PC-9 (cell line): Measurements from ENCODE around the gene NDUFS6. TPM values are rescaled to one million over a fixed set of nuclear protein-coding genes. Genes with fewer than 3 reads are reported as not detected.

Experiments
- BruUV-seq: library from RNA; stranded (reverse); fragments of 400-500 nt; replicated peaks from 2 replicates; lab custom pipeline; 2021; lab: Mats Ljungman, UMichigan
- CTCF ChIA-PET: fragments of 300-600 bp; sonication (Branson Sonifier 250); formaldehyde crosslinking; loops from one replicate; lab custom pipeline; 2022; ENCODE audit warnings: antibody characterized with exemption; lab: Charles Lee
- POLR2A ChIA-PET: fragments of 300-600 bp; sonication (Branson Sonifier 250); formaldehyde crosslinking; loops from one replicate; lab custom pipeline; 2022; ENCODE audit warnings: antibody characterized with exemption; ENCODE audit not compliant: unreplicated experiment; lab: Charles Lee
- DNase-seq, 2 experiments: peaks; one replicate each; pipeline versions ENCODE4 v3.0.0 to v3.0.0-alpha.2; 2015 to 2022; ENCODE audit warnings: mixed read lengths in 1 of 2
- H2AFZ ChIP-seq: fragments of 200-600 bp; sonication (generic); 2 replicates; pipeline ENCODE4 v1.8.1; 2017; ENCODE audit warnings: antibody characterized with exemption
- H3F3A ChIP-seq: fragments of 200-600 bp; sonication (generic); 2 replicates; pipeline ENCODE4 v1.8.1; 2017; ENCODE audit warnings: antibody characterized with exemption, mild to moderate bottlenecking, low read depth; ENCODE audit not compliant: insufficient read depth
- H3K27ac ChIP-seq: fragments of 200-600 bp; sonication (generic); 2 replicates; pipeline ENCODE4 v1.6.1; 2016; ENCODE audit warnings: mixed run types
- H3K27me3 ChIP-seq: fragments of 200-600 bp; sonication (generic); 2 replicates; pipeline ENCODE4 v1.6.1; 2016; ENCODE audit warnings: low read depth, mixed run types; ENCODE audit not compliant: insufficient read depth
- H3K36me3 ChIP-seq: fragments of 200-600 bp; sonication (generic); 2 replicates; pipeline ENCODE4 v1.6.1; 2016; ENCODE audit warnings: low read depth, mixed run types
- H3K4me1 ChIP-seq: fragments of 200-600 bp; sonication (generic); replicated peaks from 2 replicates; pipeline ENCODE4 v1.6.1; 2016; ENCODE audit warnings: mixed run types; ENCODE audit not compliant: insufficient read depth
- H3K4me2 ChIP-seq: fragments of 200-600 bp; sonication (generic); 2 replicates; pipeline ENCODE4 v1.6.1; 2017; ENCODE audit warnings: mixed run types
- H3K4me3 ChIP-seq: fragments of 200-600 bp; sonication (generic); 2 replicates; pipeline ENCODE4 v1.6.1; 2016; ENCODE audit warnings: mixed run types
- H3K79me2 ChIP-seq: fragments of 200-600 bp; sonication (generic); 2 replicates; pipeline ENCODE4 v1.6.1; 2017; ENCODE audit warnings: low read depth, mixed run types
- H3K9me2 ChIP-seq: fragments of 200-600 bp; sonication (generic); 2 replicates; pipeline ENCODE4 v1.8.1; 2017; ENCODE audit warnings: mild to moderate bottlenecking; ENCODE audit not compliant: insufficient read depth
- H3K9me3 ChIP-seq: fragments of 200-600 bp; sonication (generic); 2 replicates; pipeline ENCODE4 v1.8.1; 2016; ENCODE audit warnings: low read depth; ENCODE audit not compliant: insufficient read depth
- H4K20me1 ChIP-seq: fragments of 200-600 bp; sonication (generic); 2 replicates; pipeline ENCODE4 v1.8.1; 2017; ENCODE audit not compliant: insufficient read depth
- CTCF ChIP-seq: fragments of 200-600 bp; sonication (generic); conservative IDR thresholded peaks from 2 replicates; pipeline ENCODE4 v1.6.1; 2017; ENCODE audit warnings: mixed run types, antibody characterized with exemption, mild to moderate bottlenecking, moderate library complexity
- EZH2 ChIP-seq: fragments of 200-600 bp; sonication (generic); IDR thresholded peaks from 2 replicates; pipeline ENCODE4 v1.8.0; 2017; ENCODE audit warnings: antibody characterized with exemption, low read depth
- intact Hi-C: fragments of 100-400 bp; cut with micrococcal nuclease; formaldehyde crosslinking; loops from one replicate; pipeline ENCODE4 v1.10.0; 2022; ENCODE audit not compliant: unreplicated experiment
- total RNA-seq: library from RNA; stranded (reverse); gene quantifications from 2 replicates; pipeline ENCODE4 v1.2.3, GENCODE V29; 2021

NDUFS6 gene
- total RNA-seq, 1 experiment from 2014 or later, result 153 TPM

- Histone ChIP-seq H3K4me3 (no peak overlapping the region), H3F3A (peaks cover 3% of the 10 kb centered on the region), H3K36me3 (peaks cover 70% of the 10 kb centered on the region), H3K9me2 (no peaks in the 10 kb centered on the region), H3K27me3 (no peaks in the 10 kb centered on the region), H3K27ac (no peak overlapping the region), H4K20me1 (peaks cover 61% of the 10 kb centered on the region), H2AFZ (no peak overlapping the region), H3K4me2 (no peak overlapping the region), H3K9me3 (no peaks in the 10 kb centered on the region), H3K79me2 (peaks cover 84% of the 10 kb centered on the region), H3K4me1 (peaks cover 13% of the 10 kb centered on the region)
- CTCF ChIA-PET, result interaction anchor here (0.7 kb wide), 1 partner anchor 285 kb away, joined by 4 read pairs; no protein-coding TSS in a partner anchor
- TF ChIP-seq EZH2 (no peak), CTCF (no peak)
- no peak for DNase-seq
- POLR2A ChIA-PET, result no interaction called here
- intact Hi-C loops, result no loop called here
- no TSS peak for BruUV-seq
Observed at GRCh38 chr5:1805736-1806135, 4.5 kb downstream of the NDUFS6 start.

- Histone ChIP-seq H3K36me3 (peaks cover 75% of the 10 kb centered on the region), H3K4me1 (peaks cover 13% of the 10 kb centered on the region), H3K27ac (no peak overlapping the region), H2AFZ (no peak overlapping the region), H3K4me2 (no peak overlapping the region), H3K4me3 (no peak overlapping the region), H3F3A (no peaks in the 10 kb centered on the region; the same call in 1 of the 2 replicates), H4K20me1 (peaks cover 66% of the 10 kb centered on the region), H3K9me2 (no peaks in the 10 kb centered on the region), H3K27me3 (no peaks in the 10 kb centered on the region), H3K9me3 (no peaks in the 10 kb centered on the region), H3K79me2 (peaks cover 86% of the 10 kb centered on the region)
- POLR2A ChIA-PET, result no interaction called here
- intact Hi-C loops, result no loop called here
- CTCF ChIA-PET, result no interaction called here
- TF ChIP-seq EZH2, result no peak
- TF ChIP-seq CTCF, result no peak
- no TSS peak for BruUV-seq
- DNase-seq, result no peak
Observed at GRCh38 chr5:1806199-1806598, 5.0 kb downstream of the NDUFS6 start.

DNA sequence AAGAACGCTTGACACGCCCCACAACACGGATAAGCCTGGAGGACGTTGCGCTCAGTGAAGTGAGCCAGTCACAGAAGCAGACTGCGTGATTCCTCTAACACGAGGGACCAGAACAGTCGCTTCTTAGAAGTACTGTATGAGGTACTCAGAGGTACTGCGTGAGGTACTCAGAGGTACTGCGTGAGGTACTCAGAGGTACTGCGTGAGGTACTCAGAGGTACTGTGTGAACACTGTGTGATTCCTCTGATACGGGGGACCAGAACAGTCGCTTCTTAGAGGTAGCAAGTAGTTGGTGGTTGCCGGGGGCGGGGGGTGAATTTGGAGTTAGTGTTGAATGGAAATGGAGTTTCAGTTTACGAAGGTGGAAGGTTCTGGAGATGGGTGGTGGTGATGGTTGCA, 5.8 kb downstream of the NDUFS6 start:
- Histone ChIP-seq H3K4me1 (peaks cover 13% of the 10 kb centered on the region), H3K27ac (no peak overlapping the region), H3K79me2 (peaks cover 79% of the 10 kb centered on the region), H3K4me3 (no peak overlapping the region), H3K9me3 (no peaks in the 10 kb centered on the region), H3K9me2 (no peaks in the 10 kb centered on the region), H3K36me3 (peaks cover 83% of the 10 kb centered on the region), H3K4me2 (no peak overlapping the region), H3F3A (peaks cover 1% of the 10 kb centered on the region), H2AFZ (no peak overlapping the region), H3K27me3 (no peaks in the 10 kb centered on the region), H4K20me1 (peaks cover 74% of the 10 kb centered on the region)
- no TSS peak for BruUV-seq
- TF ChIP-seq CTCF (no peak), EZH2 (no peak)
- intact Hi-C loops, result no loop called here
- DNase-seq, result no peak
- CTCF ChIA-PET, result no interaction called here
- POLR2A ChIA-PET, result no interaction called here
